ENCODE measurements around the gene CLDN19.
A peak's percentile ranks its signal among the peaks of the same experiment; 100 is the strongest.
"Not testable (repeated sequence)": the region's sequence is repeated elsewhere in the genome, so short reads cannot be mapped to it uniquely, and the experiment has no call there.

CLDN19 gene

DNA sequence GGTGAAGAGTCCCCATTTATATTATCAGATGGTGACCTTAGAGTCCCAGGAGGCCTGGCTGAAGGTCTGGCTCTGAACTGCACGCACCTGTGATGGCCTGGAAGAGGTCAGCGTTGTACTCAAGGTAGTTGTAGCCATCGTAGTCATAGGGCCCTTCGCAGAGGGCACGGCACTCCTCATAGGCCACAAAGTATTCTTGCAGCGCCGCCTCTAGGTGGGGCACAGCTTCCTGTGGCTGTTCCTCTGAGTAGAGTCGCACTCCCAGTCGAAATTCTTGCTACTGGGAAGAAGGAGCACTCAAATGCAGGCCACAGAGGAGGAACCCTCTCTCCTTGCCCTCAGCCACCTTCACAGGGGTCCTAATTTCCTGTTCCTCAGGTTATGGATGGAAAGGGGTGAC lies 19.1 kb upstream of the CLDN19 start:
- DNase-seq = no peak

GRCh38 chr1:42758641-42759040 lies 18.6 kb upstream of the CLDN19 start:
- no peak for DNase-seq

DNA sequence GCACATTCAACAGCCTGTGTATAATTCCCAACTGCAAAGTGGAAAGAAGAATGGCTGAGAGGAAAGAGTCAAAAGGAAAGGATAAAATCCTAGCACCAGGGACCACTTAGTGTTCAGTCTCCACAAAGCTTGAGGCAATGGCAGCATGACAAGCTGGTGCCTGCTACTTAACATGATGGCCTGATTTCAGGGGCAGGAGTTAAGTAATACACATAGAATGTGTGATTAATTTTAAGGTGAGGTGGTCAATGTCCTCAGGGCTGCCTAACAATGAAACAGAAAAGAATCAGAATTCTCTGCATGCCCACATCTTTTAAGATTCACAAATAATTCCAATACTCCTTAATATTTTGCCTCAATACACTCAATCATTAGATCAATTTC lies 17.8 kb upstream of the CLDN19 start:
- no peak for DNase-seq

DNA sequence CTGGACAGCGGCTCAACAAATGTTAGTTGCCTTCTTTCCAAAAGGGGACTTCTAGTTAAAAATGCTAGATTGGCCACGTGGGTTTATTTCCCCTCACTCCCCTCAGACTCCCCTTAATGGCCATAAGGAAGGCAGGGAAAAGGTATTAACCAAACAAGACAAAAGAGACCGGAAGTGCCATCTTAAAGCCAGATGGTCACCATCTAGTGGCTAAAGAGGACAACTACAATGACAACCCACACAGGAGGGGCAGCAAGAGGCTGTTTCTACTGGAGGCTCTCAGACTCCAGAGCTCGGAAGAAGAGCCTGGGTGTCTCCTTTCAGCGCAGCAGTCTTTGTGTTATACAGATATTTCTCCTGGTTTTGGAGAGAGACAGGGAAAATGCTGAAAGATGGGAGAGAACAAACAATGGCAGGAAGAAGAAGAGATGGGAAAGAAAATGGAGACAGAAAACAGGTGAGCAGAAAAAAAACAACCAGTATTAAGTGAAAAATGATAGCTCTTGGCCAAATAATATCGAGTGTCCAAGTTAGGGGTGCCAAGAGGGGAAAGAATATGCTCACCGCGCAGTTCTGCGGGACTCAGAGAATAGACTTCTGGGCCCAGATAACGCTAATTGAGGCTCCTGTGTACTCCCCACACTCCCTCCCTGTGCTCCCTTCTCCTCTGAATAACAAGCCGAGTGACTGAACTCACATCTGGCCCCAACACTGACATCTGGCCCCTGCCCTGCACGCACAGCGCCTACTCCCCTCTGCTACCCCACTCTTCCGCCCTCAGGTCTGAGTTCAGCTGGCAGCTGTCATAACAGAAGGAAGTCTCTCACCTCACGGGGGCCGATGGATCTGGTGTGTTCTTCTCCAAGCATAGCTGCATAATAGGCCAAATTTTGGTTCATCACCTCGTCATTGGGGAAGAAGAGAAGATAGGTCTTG lies 17.2 kb upstream of the CLDN19 start:
- peak; percentile 81 for DNase-seq

DNA sequence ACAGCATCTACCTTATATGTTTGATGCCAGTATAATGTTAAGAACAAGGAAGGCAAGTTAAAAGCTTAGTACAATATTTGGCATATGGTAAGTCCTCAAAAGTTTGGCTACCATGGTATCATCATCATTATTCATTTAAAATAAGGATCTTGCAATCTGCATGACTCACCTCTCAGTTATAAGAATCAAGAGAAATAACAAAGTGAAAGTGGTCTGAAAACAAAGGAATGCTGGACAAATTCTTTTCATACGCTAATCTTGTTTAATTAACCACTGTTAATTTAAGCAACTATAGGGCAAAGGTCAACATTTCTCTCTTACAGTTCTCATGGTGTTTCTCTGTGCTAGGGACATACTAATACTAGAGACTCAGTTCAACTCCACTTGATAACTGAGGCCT lies 13.0 kb upstream of the CLDN19 start:
- DNase-seq = no peak

DNA sequence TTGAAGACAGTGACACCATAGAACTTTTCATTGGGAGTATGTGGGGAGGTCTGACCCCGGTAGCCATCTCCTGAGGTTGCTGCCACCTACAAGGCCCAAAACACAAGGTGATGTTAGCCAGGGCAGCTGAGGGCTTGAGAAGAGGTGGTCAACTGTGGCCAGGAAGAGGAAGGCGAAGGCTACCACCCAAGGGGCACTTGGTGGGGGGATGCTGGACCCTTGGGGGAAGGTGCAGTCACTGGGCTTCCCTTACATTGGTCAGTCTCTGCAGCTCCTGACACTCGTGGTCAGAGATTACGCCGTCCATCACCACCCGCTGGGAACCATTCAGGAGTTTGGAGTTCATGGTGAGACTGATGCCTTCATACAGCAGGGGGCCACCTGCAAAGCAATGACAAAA lies 12.2 kb upstream of the CLDN19 start:
- no peak for DNase-seq

DNA sequence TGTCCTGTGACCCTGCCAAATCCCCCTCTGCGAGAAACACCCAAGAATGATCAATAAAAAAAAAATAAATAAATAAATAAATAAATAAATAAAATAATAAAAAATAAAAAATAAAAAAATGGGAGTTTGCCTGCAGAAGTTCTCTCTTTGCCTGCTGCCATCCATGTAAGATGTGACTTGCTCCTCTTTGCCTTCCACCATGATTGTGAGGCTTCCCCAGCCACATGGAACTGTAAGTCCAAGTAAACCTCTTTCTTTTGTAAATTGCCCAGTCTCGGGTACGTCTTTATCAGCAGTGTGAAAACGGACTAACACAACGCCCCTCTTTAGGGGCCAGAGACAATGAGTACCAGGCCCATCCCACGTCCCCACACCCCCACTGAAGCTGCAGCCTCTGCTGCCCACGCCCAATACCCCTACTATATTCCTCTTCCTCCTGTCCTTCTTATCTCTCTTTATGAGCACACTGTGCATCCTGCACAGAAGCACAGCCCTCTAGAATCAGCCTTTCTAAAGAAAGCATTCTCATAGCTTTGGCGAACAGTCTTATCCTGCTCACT lies 11.6 kb upstream of the CLDN19 start:
- DNase-seq = not testable (repeated sequence)

DNA sequence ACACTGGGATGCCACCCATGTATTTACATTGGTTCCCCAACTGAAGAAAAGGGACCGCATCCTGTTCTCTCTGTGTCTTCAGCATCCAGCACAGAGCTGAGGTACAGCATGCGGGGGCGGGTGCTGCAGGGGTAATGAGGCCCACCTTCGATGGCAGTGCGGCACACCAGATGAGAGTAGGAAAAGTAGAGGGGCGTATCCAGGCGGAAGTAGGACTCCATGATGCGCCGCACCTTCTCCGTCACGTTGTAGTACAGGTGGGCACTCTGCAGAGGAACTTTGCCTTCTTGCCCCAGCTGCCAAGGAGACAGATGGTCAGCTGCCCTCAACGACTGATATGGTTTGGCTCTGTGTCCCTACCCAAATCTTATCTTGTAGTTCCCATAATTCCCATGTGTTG lies 10.0 kb upstream of the CLDN19 start:
- DNase-seq = no peak

- DNase-seq = no peak
Measured at GRCh38 chr1:42748461-42749410, 8.7 kb upstream of the CLDN19 start.

GRCh38 chr1:42748021-42748420 lies 8.0 kb upstream of the CLDN19 start:
- DNase-seq = no peak

DNA sequence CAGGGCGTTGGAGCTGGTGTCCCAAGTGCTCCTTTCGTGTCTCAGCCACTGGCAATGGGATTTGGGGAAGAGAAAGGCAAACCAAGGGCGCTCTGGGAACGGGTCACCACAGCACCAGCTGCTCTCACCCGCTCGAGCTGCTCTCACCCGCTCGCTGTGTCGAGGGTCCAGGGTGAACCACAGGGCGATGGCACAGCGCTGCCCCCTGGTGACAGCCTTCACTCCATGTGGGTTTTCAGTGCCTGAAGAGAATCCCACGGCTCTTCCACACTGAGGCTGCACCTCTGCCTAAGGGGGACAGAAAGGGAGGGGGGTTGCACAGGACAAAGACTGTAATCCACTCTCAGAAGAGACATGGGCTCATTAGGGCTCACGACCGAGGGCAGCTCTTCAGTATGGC lies 7.1 kb upstream of the CLDN19 start:
- DNase-seq = peak; percentile 39

GRCh38 chr1:42746436-42747105 lies 6.5 kb upstream of the CLDN19 start:
- no peak for DNase-seq

DNA sequence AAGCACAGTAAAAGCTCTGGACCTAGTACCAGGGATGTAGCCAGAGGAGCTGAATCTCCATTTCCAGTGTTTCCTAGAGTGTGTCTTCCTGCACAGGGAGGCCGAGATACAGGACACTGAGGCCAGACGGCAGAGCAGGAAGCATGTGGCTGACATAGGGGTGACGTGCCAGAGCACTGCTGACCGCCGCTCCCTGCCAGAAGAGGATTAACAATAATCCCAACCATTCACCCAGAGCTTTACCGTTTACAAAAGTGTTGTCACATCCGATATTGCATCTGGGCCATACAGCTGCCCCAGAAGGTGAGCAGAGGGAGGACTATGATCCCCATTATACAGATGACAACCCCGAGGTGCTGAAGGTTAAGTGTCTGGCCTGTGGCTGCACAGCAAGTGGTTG lies 5.8 kb upstream of the CLDN19 start:
- no peak for DNase-seq

- DNase-seq = no peak
Measured at GRCh38 chr1:42744148-42744413, 4.0 kb upstream of the CLDN19 start.

DNA sequence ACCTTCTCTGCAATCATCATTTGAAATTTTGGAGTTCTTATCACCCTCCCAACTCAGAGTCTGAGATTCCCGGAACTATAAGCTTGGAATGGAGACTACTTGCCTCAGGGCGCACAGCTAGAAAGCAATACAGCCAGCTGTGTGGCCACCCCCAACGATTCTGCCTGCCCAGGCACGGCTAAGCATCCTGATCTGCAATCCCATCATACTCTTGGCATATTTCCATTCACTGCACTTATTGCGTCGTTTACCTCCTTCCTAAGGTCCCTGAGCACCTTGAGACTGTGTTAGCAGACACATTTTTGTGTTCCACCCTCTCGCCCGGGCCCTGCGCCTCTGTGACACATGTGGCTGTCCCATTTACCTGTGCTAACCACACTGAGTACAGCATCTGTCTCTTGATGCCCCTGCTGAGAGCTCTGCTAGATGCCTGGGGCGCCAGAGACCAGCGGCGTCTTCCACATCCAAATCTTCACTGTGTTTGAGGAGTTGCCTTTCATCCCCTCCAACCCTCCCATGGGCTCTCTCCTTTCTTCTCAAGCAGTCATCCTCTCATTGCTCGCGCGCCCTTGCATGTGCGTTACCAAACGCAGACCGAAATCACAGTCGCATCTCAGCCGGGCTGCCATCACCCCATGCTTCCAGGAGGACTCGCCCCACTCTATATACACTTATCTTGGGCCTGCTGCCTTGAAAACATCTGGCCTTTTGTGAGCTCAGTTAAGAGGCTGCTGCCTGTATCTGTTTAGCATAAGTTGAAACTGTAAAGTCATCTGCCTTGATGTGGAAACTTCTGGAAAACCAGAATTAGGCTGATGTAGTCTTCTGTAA lies 3.5 kb upstream of the CLDN19 start:
- no peak for DNase-seq

- DNase-seq = no peak
Measured at GRCh38 chr1:42742617-42743316, 2.7 kb upstream of the CLDN19 start.

DNA sequence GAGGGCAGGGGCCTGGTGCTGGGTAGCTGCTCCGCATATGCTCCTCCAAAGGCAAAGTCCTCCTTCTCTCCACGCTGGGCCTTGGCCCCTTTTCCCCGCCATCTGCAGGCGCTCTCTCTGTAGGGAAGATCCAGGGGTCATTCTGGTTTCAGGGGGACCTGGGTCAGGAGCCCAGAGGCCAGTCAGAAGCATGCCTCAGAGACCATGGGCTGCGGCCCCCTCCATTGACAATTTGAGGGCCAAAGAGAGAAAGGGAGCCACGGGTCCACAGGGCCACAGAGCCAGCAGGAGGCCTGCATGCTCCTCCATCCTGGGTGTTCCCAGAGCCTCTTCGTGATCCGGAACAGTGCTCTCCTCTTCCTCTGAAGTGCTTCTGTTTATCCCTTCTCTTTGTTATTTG lies 2.1 kb upstream of the CLDN19 start:
- no peak for DNase-seq

DNA sequence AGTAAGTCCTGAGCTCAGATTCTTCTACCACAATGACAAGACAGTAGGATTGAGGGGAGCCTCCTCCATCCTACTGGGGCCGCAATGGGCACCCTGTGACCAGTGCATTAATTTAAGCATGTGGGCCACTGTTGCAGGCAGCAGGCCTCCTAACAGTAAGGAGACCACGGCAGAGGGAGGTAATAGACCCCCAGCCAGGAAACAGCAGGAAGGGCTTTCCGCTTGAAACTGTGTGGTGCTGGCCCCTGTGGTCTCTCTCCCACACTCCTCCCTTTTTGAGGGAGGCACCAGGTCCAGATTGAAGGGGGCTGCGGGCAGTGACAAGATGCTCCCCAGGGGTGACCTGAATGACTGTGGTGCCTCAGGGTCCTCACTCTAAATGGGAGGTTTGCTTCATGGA lies 1.7 kb upstream of the CLDN19 start:
- DNase-seq = no peak

GRCh38 chr1:42740851-42741580 lies 980 bp upstream of the CLDN19 start:
- DNase-seq = no peak

DNA sequence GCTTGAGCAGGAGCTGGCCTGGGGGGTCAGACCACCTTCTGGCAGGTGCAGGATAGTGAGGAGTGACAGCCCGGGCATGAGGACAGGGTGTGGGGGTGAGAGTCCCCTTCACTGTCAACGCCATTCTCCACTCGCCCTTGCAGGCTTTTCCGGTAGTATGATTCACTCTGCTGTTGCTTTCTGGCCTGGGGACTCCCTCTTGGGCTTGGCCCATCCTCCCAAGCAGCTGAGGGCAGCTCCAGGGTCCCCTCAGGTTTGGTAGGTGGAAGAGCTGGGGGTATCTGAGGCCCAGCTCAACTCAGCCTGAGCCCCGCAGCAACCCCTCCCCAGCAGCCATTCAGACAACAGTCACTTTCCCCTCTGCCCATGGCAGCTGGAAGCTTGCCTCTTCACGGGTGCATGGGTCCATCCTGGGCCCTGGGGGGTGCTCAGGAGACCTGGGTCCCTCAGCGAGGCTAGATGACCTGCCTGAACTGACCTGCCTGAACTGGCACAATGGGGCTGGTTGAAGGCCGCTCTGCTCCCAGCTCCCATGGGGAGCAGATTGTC lies 1.3 kb downstream of the CLDN19 start:
- no peak for DNase-seq

All from OCI-M1 (cell line).